GM12878 (cell line): ENCODE measurements around the gene PPP3CA. TPM values are rescaled to one million over a fixed set of nuclear protein-coding genes. Genes with fewer than 3 reads are reported as not detected.

Experiments used
- ATAC-seq: fragments of 200-7000 bp; cut with Tn5 transposase; 3 replicates; pipeline ENCODE4 v1.9.1; 2020; ENCODE audit warnings: mild to moderate bottlenecking, moderate library complexity
- BruUV-seq: library from RNA; stranded (reverse); fragments of 400-500 nt; replicated peaks from 2 replicates; lab custom pipeline; 2021; lab: Mats Ljungman, UMichigan
- CTCF ChIA-PET: fragments of 300-600 bp; sonication (Branson Sonifier 250); formaldehyde crosslinking; extraction: SDS; loops from one replicate; lab custom pipeline; 2021; ENCODE audit warnings: inconsistent platforms; lab: Yijun Ruan, JAX
- POLR2A ChIA-PET: fragments of 350-600 bp; formaldehyde crosslinking; extraction: SDS; loops from one replicate; lab custom pipeline; 2021; ENCODE audit warnings: inconsistent platforms; lab: Charles Lee
- RAD21 ChIA-PET: fragments of 300-600 bp; sonication (Branson Sonifier 250); formaldehyde crosslinking; loops from one replicate; lab custom pipeline; 2023; ENCODE audit warnings: antibody characterized with exemption; ENCODE audit not compliant: unreplicated experiment; lab: Charles Lee
- SMC1A ChIA-PET: fragments of 300-600 bp; sonication (Branson Sonifier 250); formaldehyde crosslinking; loops from one replicate; lab custom pipeline; 2023; ENCODE audit not compliant: unreplicated experiment, uncharacterized antibody; lab: Charles Lee
- DNase-seq: peaks from one replicate; pipeline ENCODE4 v3.0.0-alpha.2; 2011; ENCODE audit warnings: low read depth, low spot score
- FAIRE-seq: peaks from 3 replicates; lab custom pipeline; 2011; peaks lifted over from hg19 to GRCh38; lab: Jason Lieb, UNC
- H2AFZ ChIP-seq: 2 replicates; pipeline ENCODE4 v1.6.0; 2011; ENCODE audit warnings: low read depth, low read length, control low read depth; ENCODE audit not compliant: control insufficient read depth
- H3K27ac ChIP-seq: 2 replicates; pipeline ENCODE4 v1.5.1; 2011; ENCODE audit warnings: control low read depth; ENCODE audit not compliant: control insufficient read depth, insufficient read depth
- H3K27me3 ChIP-seq, 2 experiments: replicated peaks in 1 of 2; 2 replicates each; pipeline versions ENCODE4 v1.6.0 to v1.6.1; 2011; ENCODE audit warnings: low read length in 1 of 2; ENCODE audit not compliant: control insufficient read depth in 2 of 2, insufficient read depth in 2 of 2
- H3K36me3 ChIP-seq, 2 experiments: 2 replicates each; pipeline ENCODE4 v1.5.1; 2011; ENCODE audit warnings: low read length in 1 of 2; ENCODE audit not compliant: control insufficient read depth in 2 of 2, insufficient read depth in 2 of 2
- H3K4me1 ChIP-seq: 2 replicates; pipeline ENCODE4 v1.6.1; 2011; ENCODE audit warnings: mild to moderate bottlenecking, low read length, moderate library complexity, mixed read lengths; ENCODE audit not compliant: control insufficient read depth, insufficient read depth
- H3K4me2 ChIP-seq: 2 replicates; pipeline ENCODE4 v1.6.0; 2011; ENCODE audit warnings: control low read depth; ENCODE audit not compliant: control insufficient read depth, insufficient read depth
- H3K4me3 ChIP-seq: fragments of 200-600 bp; sonication (generic); 2 replicates; pipeline ENCODE4 v1.5.1; 2016
- H3K79me2 ChIP-seq: 2 replicates; pipeline ENCODE4 v1.6.0; 2011; ENCODE audit warnings: low read length; ENCODE audit not compliant: control insufficient read depth, insufficient read depth
- H3K9ac ChIP-seq: 2 replicates; pipeline ENCODE4 v1.8.0; 2011; ENCODE audit warnings: low read length, control low read depth, mixed read lengths; ENCODE audit not compliant: control insufficient read depth, insufficient read depth
- H3K9me3 ChIP-seq: replicated peaks from 3 replicates; pipeline ENCODE4 v1.5.1; 2011; ENCODE audit warnings: mild to moderate bottlenecking, low read length; ENCODE audit not compliant: control insufficient read depth, insufficient read depth
- H4K20me1 ChIP-seq: 2 replicates; pipeline ENCODE4 v1.6.0; 2011; ENCODE audit not compliant: control insufficient read depth, insufficient read depth
- ATF7 ChIP-seq: fragments of 450-650 bp; IDR thresholded peaks from 2 replicates; pipeline ENCODE4 v1.6.1; 2016; ENCODE audit warnings: low read depth, mild to moderate bottlenecking
- BCL11A ChIP-seq: IDR thresholded peaks from 2 replicates; pipeline ENCODE4 v1.6.1; 2011; ENCODE audit warnings: low read depth, low read length
- EP300 ChIP-seq, 2 experiments: fragments of 150-350 bp in 1 of 2; IDR thresholded peaks; 2 replicates each; pipeline ENCODE4 v1.6.1; 2011 to 2012; ENCODE audit warnings: low read depth in 2 of 2, low read length in 2 of 2, borderline replicate concordance in 1 of 2, improper control_type of control experiment in 1 of 2, inconsistent platforms in 1 of 2; ENCODE audit not compliant: control insufficient read depth in 1 of 2
- IKZF2 ChIP-seq, 2 experiments: fragments of 450-650 bp; IDR thresholded peaks; 2 replicates each; pipeline ENCODE4 v1.6.1; 2017; ENCODE audit warnings: mild to moderate bottlenecking in 2 of 2, moderate library complexity in 2 of 2
- JUNB ChIP-seq: IDR thresholded peaks from 2 replicates; pipeline ENCODE4 v1.6.1; 2016; ENCODE audit warnings: antibody characterized with exemption, mild to moderate bottlenecking
- KLF5 ChIP-seq: fragments of 450-650 bp; IDR thresholded peaks from 2 replicates; pipeline ENCODE4 v1.6.1; 2014; ENCODE audit warnings: mild to moderate bottlenecking; ENCODE audit not compliant: partially characterized antibody
- MXI1 ChIP-seq: fragments of 150-350 bp; IDR thresholded peaks from 2 replicates; pipeline ENCODE4 v1.6.1; 2011; ENCODE audit warnings: low read depth, mild to moderate bottlenecking, inconsistent platforms, low read length, improper control_type of control experiment
- NRF1 ChIP-seq: conservative IDR thresholded peaks from 2 replicates; pipeline ENCODE4 v1.6.1; 2011; ENCODE audit warnings: mild to moderate bottlenecking, low read depth, low read length, improper control_type of control experiment
- SMAD1 ChIP-seq: fragments of 450-650 bp; IDR thresholded peaks from 2 replicates; pipeline ENCODE4 v1.6.1; 2018; ENCODE audit warnings: mild to moderate bottlenecking, low read depth; ENCODE audit not compliant: partially characterized antibody
- SMARCA5 ChIP-seq: fragments of 450-650 bp; IDR thresholded peaks from 2 replicates; pipeline ENCODE4 v1.6.1; 2017; ENCODE audit warnings: mild to moderate bottlenecking
- SREBF1 ChIP-seq: IDR thresholded peaks from 2 replicates; pipeline ENCODE4 v1.6.1; 2012; ENCODE audit warnings: mild to moderate bottlenecking, low read length
- WGBS: methylation state at CpG from one replicate; pipeline ENCODE4 v1.1.6; 2016; ENCODE audit warnings: low lambda C conversion rate; ENCODE audit not compliant: insufficient replicate concordance, insufficient coverage; ENCODE audit errors: missing lambda C conversion rate; 5-methylcytosine and 5-hydroxymethylcytosine counted together
- in situ Hi-C: fragments of 300-500 bp; cut with MboI; formaldehyde crosslinking; loops from 9 replicates; pipeline ENCODE4 v1.14.3; 2018; ENCODE audit warnings: mixed read lengths
- intact Hi-C: fragments of 100-400 bp; cut with micrococcal nuclease; formaldehyde crosslinking; loops from one replicate; pipeline ENCODE4 v1.14.2; 2022; ENCODE audit not compliant: unreplicated experiment
- polyA plus RNA-seq, 11 experiments: library from polyadenylated mRNA; depleted of rRNA in 4 of 11; unstranded in 6 of 11; stranded (reverse) in 5 of 11; fragments of >200 nt; fragmentation: Nextera tagmentation in 4 of 11; fragmentation: Illumina TruSeq in 1 of 11; extraction: Ambion mirVana in 4 of 11; extraction: Trizol in 1 of 11; gene quantifications; 1 replicate in 1 of 11; 2 replicates in 10 of 11; pipeline versions ENCODE4 v1.2.1 to v1.2.3, GENCODE V29; 2011 to 2016; ENCODE audit warnings: inconsistent platforms in 2 of 11, missing spikeins in 2 of 11, low read depth in 1 of 11
- total RNA-seq, 4 experiments: library from RNA; depleted of rRNA in 3 of 4; stranded (reverse); fragments of >200 nt in 3 of 4; fragmentation: Illumina TruSeq in 1 of 4; extraction: Trizol in 1 of 4; gene quantifications; 2 replicates each; pipeline versions ENCODE4 v1.2.1 to v1.2.3, GENCODE V29; 2013 to 2021
- TF ChIP-seq, protein P1 (sequence below): fragments of 450-650 bp; IDR thresholded peaks from 2 replicates; pipeline ENCODE4 v1.6.1; 2017; ENCODE audit warnings: low read depth, mild to moderate bottlenecking, moderate library complexity
- TF ChIP-seq, protein P2 (sequence below): fragments of 450-650 bp; conservative IDR thresholded peaks from 2 replicates; pipeline ENCODE4 v1.6.1; 2017; ENCODE audit warnings: mild to moderate bottlenecking, moderate library complexity
- TF ChIP-seq, protein P3 (sequence below): IDR thresholded peaks from 2 replicates; pipeline ENCODE4 v1.6.1; 2011; ENCODE audit warnings: borderline replicate concordance, low read depth, mild to moderate bottlenecking, moderate library complexity, mixed read lengths, low read length; ENCODE audit not compliant: insufficient read depth; ENCODE audit errors: extremely low read length

Gene PPP3CA
- total and polyA plus RNA-seq, 10 of the 15 experiments (the other 5 are each of a cell fraction or from before 2014, with no cell fraction given), result 0.33 to 9.0 (median 1.0) TPM

DNA sequence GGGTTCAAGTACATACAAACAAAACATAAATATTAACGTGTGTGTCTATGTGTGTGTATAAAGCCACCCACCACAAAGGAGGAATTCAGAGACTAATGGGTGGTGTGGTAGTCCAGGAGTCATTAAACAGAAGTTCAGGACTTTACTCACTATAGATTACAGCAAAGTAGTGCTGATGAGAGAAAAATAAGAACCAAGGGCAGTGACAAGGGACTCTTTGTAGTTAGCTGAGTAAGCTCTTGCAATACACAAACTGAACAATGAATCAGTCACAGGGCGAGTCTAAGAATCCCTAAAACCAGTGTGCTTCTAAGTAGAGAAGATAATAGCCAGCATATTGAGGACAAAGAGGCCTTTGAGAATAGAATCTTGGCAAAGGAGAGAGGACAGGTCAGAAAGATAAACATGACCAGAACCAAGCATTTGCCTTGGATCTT, 232.4 kb downstream of the PPP3CA start (continued):
- no peak for TF ChIP-seq MXI1
- no peak for TF ChIP-seq SMAD1

DNA sequence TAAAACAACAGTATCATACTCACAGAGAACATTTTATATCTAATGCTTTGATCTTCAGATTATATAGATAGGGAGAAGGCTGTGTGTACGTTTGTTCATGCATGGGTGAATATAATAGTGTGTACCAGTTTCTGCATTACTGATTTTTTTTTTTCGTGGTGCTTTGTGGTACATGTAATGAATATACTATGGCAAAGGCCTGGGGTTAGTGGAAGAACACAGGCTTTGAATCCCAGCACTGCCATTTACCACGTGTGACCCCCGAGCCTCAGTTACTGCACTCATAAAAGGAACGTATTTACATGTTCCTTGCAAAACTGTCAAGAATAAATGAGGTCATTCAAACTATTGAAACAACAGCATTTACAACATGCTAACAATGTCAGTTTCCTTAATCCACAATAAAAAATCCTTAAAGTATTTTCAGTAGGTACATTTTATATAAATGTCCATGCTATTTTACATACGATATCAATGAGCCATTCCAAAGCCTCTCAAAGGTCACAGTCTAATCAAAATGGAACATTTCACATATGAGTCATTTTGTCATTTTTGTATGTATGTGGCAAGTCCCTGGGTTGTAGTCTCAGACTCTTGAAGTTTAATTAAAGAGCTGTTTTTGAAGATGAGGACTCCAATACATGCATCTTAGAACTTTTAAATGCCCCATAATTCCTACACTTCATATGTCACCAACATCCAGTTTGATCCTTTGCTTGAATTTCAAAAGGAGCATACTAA, 242.8 kb downstream of the PPP3CA start:
- Histone ChIP-seq H3K4me1 (peaks cover 19% of the 10 kb centered on the region), H3K27ac (no peak overlapping the region), H3K36me3 (no peaks in the 10 kb centered on the region), H3K4me3 (no peak overlapping the region), H3K9ac (no peak overlapping the region), H4K20me1 (no peaks in the 10 kb centered on the region), H3K27me3 (no peaks in the 10 kb centered on the region), H3K79me2 (no peaks in the 10 kb centered on the region), H3K9me3 (no peaks in the 10 kb centered on the region), H2AFZ (no peak overlapping the region), H3K4me2 (no peak overlapping the region; the same call in 1 of the 2 replicates)
- intact Hi-C loops (no loop called here), in situ Hi-C loops (no loop called here)
- ChIA-PET POLR2A (no interaction called here), CTCF (interaction anchor here (0.6 to 0.7 kb wide), 4 partner anchors 27 to 1719 kb away, joined by 3 to 6 read pairs (median 3); no protein-coding TSS in a partner anchor), RAD21 (interaction anchor here (1.1 to 1.4 kb wide), 3 partner anchors 31 to 279 kb away, joined by 3 read pairs; no protein-coding TSS in a partner anchor), SMC1A (interaction anchor here (0.7 to 2.5 kb wide), 10 partner anchors 8 to 1635 kb away, joined by 3 to 11 read pairs (median 4); no protein-coding TSS in a partner anchor)
- FAIRE-seq (peak; percentile 72), ATAC-seq (peak; percentile 67), DNase-seq (no peak)
- no TSS peak for BruUV-seq
- 19% methylated on average over 6 of the region's 6 CpGs for WGBS
- TF ChIP-seq ATF7 (peak; percentile 26; the same call in 1 of the 2 replicates), SMARCA5 (no peak), IKZF2 (IDR thresholded peaks at IDR 0.05) (0 out of 4 replicates have a peak, but pooled peaks of 1 of the 2 experiments have one; percentile 15), SREBF1 (no peak), NRF1 (no peak), EP300 (IDR thresholded peaks at IDR 0.05; ENCODE audit: borderline replicate concordance in 1 of 2, control insufficient read depth in 1 of 2, low read depth in 2 of 2, low read length in 2 of 2) (no peak), BCL11A (no peak), KLF5 (no peak), JUNB (peak; percentile 28; the same call in 1 of the 2 replicates)
- TF ChIP-seq, protein P1, sequence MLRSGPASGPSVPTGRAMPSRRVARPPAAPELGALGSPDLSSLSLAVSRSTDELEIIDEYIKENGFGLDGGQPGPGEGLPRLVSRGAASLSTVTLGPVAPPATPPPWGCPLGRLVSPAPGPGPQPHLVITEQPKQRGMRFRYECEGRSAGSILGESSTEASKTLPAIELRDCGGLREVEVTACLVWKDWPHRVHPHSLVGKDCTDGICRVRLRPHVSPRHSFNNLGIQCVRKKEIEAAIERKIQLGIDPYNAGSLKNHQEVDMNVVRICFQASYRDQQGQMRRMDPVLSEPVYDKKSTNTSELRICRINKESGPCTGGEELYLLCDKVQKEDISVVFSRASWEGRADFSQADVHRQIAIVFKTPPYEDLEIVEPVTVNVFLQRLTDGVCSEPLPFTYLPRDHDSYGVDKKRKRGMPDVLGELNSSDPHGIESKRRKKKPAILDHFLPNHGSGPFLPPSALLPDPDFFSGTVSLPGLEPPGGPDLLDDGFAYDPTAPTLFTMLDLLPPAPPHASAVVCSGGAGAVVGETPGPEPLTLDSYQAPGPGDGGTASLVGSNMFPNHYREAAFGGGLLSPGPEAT, result no peak
- TF ChIP-seq, protein P2, sequence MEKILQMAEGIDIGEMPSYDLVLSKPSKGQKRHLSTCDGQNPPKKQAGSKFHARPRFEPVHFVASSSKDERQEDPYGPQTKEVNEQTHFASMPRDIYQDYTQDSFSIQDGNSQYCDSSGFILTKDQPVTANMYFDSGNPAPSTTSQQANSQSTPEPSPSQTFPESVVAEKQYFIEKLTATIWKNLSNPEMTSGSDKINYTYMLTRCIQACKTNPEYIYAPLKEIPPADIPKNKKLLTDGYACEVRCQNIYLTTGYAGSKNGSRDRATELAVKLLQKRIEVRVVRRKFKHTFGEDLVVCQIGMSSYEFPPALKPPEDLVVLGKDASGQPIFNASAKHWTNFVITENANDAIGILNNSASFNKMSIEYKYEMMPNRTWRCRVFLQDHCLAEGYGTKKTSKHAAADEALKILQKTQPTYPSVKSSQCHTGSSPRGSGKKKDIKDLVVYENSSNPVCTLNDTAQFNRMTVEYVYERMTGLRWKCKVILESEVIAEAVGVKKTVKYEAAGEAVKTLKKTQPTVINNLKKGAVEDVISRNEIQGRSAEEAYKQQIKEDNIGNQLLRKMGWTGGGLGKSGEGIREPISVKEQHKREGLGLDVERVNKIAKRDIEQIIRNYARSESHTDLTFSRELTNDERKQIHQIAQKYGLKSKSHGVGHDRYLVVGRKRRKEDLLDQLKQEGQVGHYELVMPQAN, result no peak
- TF ChIP-seq, protein P3, sequence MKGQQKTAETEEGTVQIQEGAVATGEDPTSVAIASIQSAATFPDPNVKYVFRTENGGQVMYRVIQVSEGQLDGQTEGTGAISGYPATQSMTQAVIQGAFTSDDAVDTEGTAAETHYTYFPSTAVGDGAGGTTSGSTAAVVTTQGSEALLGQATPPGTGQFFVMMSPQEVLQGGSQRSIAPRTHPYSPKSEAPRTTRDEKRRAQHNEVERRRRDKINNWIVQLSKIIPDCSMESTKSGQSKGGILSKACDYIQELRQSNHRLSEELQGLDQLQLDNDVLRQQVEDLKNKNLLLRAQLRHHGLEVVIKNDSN, result no peak
